ENCODE results near the gene TMPRSS9.
A peak's percentile ranks its signal among the peaks of the same experiment; 100 is the strongest.
"Not testable (repeated sequence)": the region's sequence is repeated elsewhere in the genome, so short reads cannot be mapped to it uniquely, and the experiment has no call there.

The TMPRSS9 gene

DNA sequence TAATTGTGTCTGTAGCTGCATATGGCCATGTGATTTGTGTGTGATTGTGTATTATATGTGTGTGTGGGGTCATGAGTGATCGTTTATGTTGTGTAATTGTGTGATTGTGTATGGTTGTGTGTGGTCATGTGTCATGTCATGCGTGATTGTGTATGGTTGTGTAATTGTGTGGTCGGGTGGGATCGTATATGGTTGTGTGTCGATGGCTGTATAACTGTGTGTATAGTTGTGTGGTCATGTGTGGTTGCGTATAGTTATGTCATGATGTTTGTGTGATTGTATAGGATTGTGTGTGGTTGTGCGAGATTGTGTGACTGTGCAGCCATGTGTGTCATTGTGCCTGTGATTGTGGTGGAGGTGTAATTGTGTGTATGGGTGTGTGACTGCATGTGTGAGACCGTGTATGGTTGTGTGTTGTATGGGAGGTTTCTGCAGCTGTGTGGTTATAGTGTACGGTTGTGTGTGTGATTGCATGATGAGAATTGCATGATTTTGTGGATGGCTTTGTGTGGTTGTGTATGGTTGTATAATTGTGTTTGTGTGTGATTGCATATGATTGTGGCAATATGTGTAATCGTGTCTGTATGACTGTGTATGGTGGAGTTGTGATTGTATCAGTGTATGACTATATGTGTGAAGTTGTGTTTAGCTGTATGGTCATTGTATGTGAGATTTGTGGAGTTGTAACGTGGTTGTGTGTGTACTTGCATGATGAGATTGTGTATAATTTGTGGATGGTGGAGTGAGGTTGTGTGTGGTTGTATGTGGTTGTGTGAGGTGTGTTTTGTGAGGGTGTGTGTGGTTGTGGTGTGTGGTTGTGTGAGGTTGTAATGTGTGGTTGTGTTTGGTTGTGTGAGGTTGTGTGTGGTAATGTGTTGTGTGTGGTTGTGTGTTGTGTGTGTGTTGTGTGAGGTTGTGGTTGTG, 2.2 kb downstream of the TMPRSS9 start:
- no peak for DNase-seq

DNA sequence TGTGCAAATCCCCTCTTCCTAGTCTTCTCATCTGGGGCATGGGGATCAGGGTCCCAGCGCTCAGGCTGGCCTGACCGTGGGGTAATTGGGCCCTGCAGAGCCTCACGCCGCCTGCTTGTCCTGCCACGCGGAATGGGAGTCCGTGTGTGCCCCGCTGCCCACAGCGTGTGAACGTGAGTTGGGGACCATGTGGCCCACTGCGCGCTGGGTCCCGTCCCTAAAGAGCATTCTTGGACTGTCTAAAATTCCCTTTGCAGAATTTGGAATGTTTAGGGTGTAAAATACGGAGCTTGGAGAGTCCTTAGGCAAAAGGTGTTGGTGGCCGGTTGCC, 2.9 kb downstream of the TMPRSS9 start:
- DNase-seq = no peak

DNA sequence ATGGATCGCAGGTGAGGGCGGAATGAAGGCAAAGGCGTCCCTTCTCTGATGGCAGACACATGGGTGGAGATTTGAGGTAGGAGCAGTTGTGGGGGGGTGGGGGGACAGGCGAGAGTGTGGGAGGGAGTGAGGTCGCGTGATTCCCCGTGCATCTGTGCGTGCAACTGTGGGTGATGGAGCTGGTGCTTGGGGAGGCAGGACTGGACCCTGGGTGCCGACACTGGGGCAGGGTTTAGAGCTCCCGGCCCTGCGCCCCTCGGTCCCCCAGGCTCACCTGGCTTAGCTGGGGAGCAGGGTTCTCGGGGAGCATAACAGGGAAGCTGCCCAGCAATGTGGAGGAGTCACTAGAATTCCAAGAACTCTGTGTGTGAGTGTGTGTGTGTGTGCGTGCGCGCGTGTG, 3.4 kb downstream of the TMPRSS9 start:
- no peak for DNase-seq

DNA sequence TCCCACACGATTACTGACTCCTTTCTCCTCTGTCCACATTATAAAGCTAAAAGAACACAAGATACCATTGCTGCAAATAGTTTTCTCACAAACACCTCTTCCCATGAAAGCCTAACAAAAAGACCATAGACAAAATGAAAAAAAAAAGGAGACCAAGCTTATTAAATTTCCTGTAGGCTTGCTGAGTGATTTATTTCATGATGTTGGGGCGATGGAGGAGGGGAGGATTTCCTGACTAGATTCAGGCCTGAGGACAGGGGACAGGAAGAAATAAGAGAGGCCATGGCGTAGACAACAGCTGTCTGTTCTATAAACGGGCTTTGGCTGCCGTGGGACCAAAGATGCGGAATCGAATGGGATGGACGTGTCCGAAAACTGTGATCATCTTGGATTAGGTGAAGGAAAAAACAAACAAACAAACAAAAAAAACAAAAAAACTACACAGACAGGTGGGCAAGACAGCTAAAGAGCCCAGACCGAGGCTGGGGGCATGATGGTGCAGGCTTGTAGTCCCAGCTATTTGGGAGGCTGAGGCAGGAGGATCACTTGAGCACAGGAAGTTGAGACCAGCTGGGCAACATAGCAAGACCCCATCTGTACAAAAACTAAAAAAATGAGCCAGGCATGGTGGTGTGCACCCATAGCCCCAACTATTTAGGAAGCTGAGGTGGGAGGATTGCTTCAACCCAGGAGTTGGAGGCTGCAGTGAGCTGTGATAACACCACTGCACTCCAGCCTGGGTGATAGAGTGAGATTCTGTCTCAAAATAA, 5.3 kb downstream of the TMPRSS9 start:
- no peak for DNase-seq

DNA sequence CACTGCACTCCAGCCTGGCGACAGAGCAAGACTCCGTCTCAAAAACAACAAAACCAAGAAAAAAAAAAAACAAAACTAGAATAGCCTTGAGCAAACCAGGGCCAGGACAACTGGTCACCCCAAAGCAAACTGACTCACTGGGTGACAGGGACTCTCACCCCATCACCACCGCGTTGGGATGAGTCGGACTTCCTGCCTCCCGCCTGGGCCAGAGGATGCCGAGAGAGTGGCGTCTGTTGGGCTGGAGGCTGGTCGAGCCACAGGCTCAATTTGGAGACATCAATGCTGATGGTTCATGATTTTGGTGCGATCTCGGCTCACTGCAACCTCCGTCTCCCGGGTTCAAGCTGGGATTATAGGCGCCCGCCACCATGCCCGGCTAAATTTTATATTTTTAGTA, 11.6 kb downstream of the TMPRSS9 start:
- DNase-seq = peak; percentile 28

DNA sequence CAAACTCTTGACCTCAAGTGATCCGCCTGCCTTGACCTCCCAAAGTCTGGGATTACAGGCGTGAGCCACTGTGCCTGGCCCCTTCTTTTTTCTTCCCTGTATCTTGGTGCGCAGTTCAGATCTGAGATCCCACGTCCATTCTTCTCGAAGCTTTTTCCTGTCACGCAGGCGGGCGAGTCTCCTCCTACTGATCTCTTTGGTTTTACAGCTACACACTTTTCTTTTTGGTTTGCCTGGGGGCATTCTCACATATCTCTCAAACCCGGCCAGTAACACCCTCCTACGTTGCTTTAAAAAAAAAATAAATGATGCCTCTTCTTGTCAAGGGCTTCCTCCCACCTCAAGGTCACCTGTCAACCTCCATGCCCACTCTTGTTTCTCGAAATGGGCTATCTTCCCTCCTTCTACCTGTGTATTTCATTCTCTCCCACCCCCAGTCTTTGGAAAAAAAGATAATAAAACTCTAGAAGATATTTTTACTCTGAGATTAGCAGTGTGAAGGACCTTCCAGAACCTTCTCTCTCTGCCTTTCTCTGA, 12.1 kb downstream of the TMPRSS9 start:
- DNase-seq = no peak

DNA sequence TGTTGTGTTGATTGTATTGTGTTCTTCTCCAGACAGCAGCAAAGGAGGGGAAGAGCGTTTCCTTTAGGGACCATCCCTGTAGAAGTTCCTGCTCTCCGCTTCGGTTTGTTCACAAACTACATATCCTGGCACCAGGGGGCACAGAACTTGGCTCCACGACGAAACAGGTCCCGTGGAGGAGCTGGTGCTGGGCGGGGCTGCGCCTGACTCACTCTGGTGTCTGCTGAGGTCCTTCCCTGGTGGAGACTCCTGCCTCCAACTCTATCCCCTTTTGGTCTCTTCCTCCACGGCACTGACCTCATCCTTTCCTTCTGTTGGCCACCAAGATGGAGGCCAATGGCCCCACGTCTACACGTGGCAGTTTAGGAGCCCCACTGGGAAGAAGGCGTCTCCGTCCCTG, 14.7 kb downstream of the TMPRSS9 start:
- no peak for DNase-seq

DNA sequence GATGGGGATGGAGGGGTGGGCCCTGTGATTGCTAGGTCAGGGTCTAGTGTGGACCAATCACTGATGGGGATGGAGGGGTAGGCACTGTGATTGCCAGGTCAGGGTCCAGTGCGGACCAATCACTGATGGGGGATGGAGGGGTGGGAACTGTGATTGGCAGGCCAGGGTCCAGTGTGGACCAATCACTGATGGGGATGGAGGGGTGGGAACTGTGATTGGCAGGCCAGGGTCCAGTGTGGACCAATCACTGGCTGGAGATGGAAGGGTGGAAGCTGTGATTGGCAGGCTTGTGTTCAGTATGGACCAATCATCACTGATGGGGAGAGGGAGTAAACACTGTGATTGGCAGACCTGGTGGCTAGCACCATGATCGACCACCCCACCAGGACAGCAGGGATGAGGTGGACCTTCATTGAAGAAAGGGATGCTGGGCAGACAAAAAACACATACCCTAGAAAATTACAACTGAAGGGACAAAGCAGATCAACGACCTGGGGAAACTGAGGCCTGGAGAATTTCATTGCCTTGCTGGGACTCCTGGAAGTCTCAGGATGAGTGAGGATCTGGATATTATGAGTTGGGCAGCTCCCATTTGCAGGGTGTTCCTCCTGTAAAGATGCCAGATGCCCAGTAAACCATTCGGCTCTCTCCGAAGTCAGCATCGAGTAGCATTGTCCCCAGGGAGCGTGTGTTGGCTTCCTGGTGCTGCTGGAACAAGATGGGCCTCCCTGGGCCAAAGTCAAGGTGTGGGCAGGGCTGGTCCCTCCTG, 15.5 kb downstream of the TMPRSS9 start:
- no peak for DNase-seq

DNA sequence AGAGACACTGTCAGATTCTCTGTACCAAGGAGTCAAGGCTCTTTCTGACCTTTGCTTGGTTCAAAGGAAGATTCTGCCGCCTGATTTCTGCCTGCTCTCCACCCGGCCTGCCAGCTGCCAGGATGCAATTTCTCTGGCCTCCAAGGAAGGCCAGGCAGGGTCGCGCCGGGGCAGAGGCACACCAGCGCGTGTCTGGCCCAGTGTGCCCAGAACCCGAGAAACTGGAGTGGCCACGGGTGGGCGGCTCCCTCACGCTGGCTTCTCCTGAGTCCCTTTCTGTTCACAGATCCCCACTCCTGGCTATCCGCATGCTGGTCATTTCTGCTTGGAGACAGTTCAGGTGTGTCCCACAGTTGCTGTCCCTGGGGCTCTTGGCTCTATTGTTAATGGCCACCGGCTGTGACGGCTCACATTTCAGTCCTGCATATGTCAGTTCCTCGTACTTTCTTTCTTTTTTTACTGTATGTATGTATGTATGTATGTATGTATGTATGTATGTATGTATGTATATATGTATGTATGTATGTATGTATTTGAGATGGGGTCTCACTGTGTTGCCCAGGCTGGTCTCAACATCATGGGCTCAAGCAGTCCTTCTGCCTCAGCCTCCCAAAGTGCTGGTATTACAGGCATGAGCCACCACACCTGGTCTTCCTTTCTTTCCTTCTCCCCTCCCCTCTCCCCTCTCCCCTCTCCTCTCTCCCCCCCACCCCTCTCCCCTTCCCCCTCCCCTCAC, 16.9 kb downstream of the TMPRSS9 start:
- no peak for DNase-seq

DNA sequence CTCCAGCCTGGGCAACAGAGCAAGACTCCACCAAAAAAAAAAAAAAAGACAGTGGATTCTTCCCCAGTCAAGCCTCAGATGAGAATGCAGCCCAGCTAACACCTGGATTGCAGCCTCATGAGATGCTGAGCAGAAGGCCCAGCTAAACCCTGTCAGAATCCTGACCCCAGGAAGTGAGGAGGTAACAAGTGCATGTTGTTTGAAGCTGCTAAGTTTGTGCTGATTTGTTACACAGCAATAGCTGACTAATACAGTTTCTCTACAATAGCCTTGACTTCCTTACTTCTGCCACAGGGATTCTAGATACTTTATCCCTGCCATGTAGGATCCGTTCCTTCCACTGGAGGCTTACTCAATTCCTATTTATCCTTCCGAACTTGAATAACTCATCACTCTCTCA, 20.5 kb downstream of the TMPRSS9 start:
- no peak for DNase-seq

DNA sequence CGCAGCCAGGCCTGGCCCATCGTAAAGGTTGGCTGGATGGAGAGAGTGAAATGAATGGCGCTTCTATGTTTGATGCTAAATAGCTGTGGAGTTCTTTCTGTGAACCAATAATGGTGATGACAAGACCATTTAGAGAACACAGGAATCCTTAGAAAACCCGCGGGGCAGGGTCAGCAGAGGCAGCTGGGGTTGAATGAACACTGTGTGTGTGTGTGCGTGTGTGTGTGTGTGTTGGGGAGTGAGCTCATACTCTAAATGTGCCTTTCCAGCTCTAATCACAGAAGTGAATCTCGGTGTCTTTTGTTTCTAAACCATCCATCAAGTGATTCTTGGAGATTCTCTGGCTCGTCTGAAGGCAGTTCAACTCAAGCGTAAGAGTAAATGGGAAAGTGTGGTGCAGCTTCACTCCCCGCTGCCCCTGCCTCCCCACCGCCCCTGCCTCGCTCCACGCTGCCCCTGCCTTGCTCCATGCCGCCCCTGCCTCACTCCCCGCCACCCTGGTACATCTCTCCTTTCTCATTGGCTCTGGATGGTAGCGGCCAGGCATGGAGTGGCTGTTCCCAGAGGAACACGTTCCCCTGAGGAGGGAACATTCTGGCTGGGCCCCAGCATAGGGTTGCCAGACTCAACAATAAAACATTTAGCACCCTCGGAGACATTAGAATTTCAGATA, 21.2 kb downstream of the TMPRSS9 start:
- peak; percentile 55 for DNase-seq

DNA sequence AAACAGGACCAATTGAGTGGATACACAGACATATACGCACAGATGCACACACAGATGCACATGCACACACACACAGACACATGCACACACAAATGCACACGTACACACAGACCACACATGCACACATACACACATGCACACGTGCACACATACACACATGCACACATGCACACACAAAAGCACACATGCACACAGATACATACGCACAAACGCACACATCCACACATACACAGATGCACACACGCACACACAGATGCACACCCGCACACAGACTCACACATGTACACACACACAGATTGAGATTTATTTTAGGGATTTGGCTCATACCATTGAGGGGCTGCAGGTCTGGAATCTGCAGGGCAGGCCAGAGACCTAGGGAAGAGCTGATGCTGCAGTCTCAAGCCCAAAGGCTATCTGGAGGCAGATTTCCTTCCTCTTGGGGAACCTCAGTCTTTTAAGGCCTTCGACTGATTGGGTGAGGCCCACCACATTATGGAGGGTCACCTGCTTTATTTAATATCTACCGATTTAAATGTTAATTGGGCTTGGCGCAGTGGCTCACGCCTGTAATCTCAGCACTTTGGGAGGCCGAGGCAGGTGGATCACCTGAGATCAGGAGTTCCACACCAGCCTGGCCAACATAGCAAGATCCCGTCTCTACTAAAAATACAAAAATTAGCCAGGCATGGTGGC, 22.6 kb downstream of the TMPRSS9 start:
- no peak for DNase-seq

DNA sequence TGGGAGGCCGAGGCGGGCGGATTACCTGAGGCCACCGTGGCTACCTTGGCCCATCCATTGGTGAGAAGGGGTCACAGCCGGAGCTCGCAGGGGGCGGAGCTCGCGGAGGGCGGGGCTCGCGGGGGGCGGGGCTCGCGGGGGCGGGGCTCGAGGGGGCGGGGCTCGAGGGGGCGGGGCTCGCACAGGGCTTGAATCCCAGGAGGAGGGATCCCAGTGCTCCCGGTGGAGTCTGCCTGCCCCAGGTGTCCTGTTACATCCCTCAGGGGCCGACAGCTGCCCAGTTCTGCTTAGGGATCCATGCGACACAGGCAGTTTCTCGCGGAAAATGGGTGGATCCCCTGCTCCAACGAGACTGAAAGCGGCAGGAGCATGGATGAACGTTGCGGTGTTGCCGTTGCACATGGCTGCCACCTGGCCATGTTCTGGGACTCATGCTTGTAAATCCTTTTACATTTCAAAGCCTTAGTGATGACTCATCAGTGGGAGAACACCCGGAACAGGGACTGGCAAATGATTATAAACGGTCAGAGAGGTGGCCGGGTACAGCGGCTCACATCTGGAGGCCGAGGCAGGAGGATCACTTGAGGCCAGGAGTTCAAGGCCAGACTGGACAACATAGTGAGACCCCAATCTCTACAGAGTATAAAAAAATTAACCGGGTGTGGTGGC, 25.1 kb downstream of the TMPRSS9 start:
- DNase-seq = peak; percentile 84

DNA sequence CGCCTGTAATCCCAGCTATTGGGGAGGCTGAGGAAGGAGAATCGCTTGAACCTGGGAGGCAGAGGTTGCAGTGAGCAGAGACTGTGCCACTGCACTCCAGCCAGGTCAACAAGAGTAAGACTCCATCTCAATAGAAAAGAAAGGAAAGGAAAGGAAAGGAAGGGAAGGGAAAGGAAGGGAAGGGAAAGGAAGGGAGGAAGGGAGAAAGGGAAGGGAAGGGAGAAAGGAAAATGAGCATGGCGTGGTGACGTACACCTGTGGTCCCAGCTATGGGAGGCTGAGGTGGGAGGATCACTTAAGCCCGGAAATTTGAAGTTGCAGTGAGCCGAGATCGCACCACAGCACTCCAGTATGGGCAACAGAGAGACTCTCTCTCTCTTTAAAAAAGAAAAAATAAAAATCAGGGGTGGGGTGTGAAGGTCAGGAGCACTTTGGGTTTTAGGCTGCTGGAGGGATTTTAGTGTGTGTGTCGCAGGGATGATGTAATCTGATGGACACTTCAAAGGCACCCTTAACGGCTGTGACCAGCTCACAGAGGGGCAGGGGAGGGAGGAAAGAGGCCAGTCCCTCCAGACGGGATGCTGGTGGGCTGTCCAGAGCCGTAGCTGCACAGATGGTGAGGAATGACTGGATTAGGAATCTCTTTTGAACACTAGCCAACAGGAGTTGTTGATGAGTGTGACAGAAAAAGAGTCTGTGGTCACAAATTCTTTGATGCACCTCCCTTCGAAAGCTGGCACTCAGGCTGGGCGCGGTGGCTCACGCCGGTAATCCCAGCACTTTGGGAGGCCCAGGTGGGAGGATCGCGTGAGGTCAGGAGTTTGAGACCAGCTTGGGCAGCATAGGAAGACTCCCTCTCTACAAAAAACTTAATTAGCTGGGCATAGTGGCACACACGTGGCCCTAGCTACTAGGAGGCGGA, 27.6 kb downstream of the TMPRSS9 start:
- peak; percentile 14 for DNase-seq

DNA sequence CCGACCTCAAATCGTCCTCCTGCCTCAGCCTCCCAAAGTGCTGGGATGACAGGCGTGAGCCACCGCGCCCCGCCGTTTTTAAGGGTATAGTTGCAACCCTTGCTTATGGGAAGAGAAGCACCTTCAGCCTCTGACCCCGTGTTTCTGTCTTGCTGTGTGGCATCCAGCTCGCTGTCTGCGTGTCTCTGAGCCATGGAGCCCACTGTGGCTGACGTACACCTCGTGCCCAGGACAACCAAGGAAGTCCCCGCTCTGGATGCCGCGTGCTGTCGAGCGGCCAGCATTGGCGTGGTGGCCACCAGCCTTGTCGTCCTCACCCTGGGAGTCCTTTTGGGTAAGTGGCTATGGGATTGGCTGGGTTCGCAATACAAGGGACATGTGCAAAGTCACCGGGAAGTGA, 29.5 kb downstream of the TMPRSS9 start:
- DNase-seq = no peak

DNA sequence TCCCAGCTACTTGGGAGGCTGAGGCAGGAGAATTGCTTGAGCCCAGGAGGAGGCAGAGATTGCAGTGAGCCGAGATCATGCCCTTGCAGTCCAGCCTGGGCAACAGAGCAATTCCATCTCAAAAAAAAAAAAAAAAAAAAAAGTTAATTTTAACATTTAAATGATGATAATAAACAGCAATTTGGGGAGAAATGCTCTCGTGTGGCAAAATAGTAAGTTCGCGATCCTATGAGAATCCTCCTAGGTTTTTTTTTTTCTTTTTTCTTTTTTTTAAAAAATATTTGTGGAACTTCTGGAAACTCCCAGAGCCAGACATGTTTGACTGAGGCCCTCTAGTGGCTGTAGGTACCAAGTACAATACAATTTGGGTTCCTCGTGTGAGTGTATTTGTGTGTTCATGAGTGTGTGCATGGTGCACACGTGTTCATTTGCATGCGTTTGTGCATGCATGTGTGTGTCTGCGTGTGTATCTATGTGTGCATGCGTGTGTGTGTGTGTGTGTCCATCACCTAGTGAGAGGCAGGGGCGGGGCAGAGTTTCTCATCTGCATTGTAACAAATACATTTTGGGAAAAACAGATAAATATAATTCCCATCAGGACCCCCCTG, 31.2 kb downstream of the TMPRSS9 start:
- peak; percentile 78 for DNase-seq

DNA sequence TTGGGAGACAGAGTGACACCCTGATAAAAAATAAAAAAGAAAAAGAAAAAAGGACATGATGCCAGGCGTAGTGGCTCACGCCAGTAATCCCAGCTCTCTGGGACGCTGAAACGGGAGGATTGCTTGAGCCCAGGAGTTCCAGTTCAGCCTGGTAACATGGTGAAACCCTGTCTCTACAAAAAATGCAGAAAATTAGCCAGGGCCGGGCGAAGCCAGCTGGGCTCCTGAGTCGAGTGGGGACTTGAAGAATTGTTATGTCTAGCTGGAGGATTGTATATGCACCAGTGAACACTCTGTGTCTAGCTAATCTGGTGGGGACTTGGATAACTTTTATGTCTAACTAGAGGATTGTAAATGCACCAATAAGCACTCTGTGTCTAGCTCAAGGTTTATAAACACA, 32.3 kb downstream of the TMPRSS9 start:
- no peak for DNase-seq

DNA sequence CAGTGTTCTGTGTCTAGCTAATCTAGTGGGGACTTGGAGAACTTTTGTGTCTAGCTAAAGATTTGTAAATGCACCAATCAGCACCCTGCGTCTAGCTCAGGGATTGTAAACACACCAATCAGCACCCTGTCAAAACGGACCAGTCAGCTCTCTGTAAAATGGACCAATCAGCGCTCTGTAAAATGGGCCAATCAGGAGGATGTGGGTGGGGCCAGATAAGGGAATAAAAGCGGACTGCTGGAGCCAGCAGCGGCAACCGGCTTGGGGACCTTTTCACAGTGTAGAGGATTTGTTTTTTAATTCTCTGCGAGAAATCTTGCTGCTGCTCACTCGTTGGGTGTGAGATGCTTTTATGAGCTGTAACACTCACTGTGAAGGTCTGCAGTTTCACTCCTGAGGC, 32.8 kb downstream of the TMPRSS9 start:
- not testable (repeated sequence) for DNase-seq

DNA sequence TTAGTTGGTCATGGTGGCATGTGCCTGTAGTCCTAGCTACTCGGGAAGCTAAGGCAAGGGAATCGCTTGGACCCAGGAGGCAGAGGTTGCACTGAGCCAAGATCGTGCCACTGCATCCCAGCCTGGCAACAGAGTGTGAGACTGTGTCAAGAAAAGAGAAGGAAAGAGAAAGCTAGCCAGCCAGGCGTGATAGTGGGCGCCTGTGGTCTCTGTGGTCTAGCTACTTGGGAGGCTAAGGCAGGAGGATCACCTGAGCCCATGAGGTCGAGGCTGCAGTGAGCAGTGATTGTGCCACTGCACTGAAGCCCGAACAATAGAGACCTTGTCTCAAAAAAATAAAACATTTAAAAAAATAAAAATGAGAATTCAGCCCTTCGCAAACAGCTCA, 34.0 kb downstream of the TMPRSS9 start:
- no peak for DNase-seq

All from fibroblast of upper back skin (primary cell).